Glutamatergic neuron (in vitro differentiated cells): Measurements from ENCODE around the gene NEIL1. TPM values are rescaled to one million over a fixed set of nuclear protein-coding genes. Genes with fewer than 3 reads are reported as not detected.
"Not testable (repeated sequence)": the region's sequence is repeated elsewhere in the genome, so short reads cannot be mapped to it uniquely, and the experiment has no call there.

Source experiments
- DNase-seq: peaks from one replicate; pipeline ENCODE4 v3.0.0; 2022
- H3K27ac Mint-ChIP-seq: one replicate; pipeline ENCODE4 v1.8.0; 2020; ENCODE audit warnings: mild to moderate bottlenecking, mixed read lengths, inconsistent platforms; ENCODE audit not compliant: unreplicated experiment
- H3K27me3 Mint-ChIP-seq: one replicate; pipeline ENCODE4 v1.8.0; 2020; ENCODE audit warnings: mild to moderate bottlenecking, moderate library complexity, mixed read lengths, inconsistent platforms; ENCODE audit not compliant: unreplicated experiment
- H3K36me3 Mint-ChIP-seq: one replicate; pipeline ENCODE4 v1.8.0; 2020; ENCODE audit warnings: mild to moderate bottlenecking, mixed read lengths, inconsistent platforms; ENCODE audit not compliant: unreplicated experiment
- H3K4me1 Mint-ChIP-seq: one replicate; pipeline ENCODE4 v1.8.0; 2020; ENCODE audit warnings: mild to moderate bottlenecking, low read depth, mixed read lengths, inconsistent platforms; ENCODE audit not compliant: unreplicated experiment
- H3K4me3 Mint-ChIP-seq: one replicate; pipeline ENCODE4 v1.8.0; 2020; ENCODE audit warnings: mild to moderate bottlenecking, mixed read lengths, inconsistent platforms; ENCODE audit not compliant: unreplicated experiment
- H3K9me3 Mint-ChIP-seq: one replicate; pipeline ENCODE4 v1.8.0; 2020; ENCODE audit warnings: mild to moderate bottlenecking, moderate library complexity, mixed read lengths, inconsistent platforms; ENCODE audit not compliant: unreplicated experiment
- total RNA-seq: library from RNA; stranded (reverse); fragmentation: NEBNext Ultra II Directional; extraction: Animal tissue kit (Norgen Biotek cat#: 25700); gene quantifications from one replicate; pipeline ENCODE4 v1.2.1, GENCODE V29; 2021; ENCODE audit not compliant: unreplicated experiment
- TF ChIP-seq, protein P1 (sequence below): fragments of 200-600 bp; sonication (generic); IDR thresholded peaks from one replicate; pipeline ENCODE4 v1.5.0; 2021; ENCODE audit not compliant: partially characterized antibody, unreplicated experiment

NEIL1 gene
- total RNA-seq, 1 donor from 2014 or later, result 11.8 TPM

DNA sequence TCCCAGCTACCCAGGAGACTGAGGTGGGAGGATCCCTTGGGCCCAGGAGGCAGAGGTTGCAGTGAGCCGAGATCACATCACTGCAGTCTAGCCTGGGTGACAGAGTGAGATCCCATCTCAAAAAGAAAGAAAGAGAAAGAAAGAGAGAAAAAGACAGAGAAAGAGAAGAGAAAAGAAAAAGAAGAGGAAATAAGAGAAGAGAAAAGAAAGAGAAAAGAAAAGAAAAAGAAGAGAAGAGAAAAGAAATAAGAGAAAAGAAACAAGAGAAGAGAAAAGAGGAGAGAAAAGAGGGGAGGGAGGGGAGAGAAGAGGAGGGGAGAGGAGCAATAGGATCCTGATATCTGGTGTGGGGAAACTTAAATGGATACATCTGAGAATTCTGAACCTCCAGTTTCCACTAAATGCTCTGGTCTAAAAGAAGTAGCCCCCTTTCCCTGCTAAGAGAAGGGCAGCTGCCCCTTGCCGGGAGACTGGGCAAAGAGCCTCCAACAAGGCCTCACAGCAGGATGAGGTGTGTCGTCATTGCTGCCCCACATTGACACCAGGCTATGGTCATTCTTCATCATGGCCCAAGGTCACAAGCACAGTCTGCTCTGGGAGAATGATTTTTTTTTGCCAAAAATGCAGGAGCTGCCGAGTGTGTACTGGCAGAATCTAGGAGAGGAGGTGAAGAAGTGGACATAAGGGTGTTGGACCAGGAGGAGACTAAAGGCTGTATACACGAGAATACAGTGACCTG lies 32.1 kb upstream of the NEIL1 start:
- TF ChIP-seq, protein P1, sequence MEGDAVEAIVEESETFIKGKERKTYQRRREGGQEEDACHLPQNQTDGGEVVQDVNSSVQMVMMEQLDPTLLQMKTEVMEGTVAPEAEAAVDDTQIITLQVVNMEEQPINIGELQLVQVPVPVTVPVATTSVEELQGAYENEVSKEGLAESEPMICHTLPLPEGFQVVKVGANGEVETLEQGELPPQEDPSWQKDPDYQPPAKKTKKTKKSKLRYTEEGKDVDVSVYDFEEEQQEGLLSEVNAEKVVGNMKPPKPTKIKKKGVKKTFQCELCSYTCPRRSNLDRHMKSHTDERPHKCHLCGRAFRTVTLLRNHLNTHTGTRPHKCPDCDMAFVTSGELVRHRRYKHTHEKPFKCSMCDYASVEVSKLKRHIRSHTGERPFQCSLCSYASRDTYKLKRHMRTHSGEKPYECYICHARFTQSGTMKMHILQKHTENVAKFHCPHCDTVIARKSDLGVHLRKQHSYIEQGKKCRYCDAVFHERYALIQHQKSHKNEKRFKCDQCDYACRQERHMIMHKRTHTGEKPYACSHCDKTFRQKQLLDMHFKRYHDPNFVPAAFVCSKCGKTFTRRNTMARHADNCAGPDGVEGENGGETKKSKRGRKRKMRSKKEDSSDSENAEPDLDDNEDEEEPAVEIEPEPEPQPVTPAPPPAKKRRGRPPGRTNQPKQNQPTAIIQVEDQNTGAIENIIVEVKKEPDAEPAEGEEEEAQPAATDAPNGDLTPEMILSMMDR, result no peak
- Mint-ChIP-seq H3K27ac (no peak overlapping the region), H3K9me3 (no peaks in the 10 kb centered on the region), H3K4me3 (no peak overlapping the region), H3K27me3 (peaks cover 3% of the 10 kb centered on the region), H3K4me1 (no peaks in the 10 kb centered on the region), H3K36me3 (no peaks in the 10 kb centered on the region)
- no peak for DNase-seq

DNA sequence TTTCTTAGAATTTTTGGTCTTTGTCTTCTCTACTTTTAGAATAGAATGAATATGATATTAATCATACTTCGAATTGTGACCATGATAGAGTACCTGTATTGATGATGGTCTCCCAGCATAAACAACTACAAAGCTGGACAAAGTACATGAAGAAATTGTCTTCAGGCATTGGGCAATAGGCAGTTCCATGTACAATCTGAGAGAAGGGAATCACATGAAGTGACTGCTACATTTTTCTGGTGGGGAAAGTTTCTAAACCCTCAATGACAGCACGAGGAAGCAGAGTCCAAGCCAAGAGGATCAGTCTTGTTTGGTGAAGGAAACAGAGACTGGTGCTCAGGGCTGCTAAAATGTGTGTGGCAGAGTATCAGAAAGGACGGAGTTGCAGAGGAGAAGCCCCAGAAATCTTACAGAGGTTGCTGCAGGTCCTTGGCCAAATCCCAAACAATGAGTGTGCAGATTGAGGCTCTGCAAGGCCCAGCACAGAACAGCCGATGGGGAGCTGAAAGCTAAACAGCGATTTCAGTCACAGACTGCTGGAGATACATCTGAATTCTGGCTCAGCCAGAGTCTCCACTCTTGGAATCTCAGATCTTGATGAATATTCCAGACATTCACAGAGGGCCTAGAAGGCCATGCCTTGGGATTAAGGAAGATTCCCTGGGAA lies 27.5 kb upstream of the NEIL1 start:
- not testable (repeated sequence) for H3K9me3 Mint-ChIP-seq, DNase-seq, H3K27me3 Mint-ChIP-seq, H3K27ac Mint-ChIP-seq, H3K4me1 Mint-ChIP-seq, H3K4me3 Mint-ChIP-seq, H3K36me3 Mint-ChIP-seq

DNA sequence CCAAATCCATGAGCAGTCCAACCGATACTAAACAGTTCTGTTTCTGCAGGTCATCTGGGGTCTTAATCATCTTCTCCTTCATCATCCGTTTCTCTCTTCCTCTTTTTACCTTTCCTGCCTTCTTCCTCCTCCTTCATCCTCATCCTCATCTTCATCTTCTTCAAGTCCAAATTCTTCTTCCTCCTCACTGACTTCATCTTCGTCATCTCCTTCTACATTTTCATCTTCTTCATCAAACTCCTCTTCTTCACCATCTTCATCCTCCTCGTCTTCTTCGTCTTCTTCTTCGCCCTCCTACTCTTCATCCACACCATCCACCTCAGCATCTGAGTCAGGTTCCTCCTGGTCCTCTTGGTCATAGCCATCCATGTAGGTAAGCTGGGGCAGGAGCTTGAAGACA lies 25.1 kb upstream of the NEIL1 start:
- Mint-ChIP-seq H3K9me3 (peaks cover 2% of the 10 kb centered on the region), H3K4me1 (no peaks in the 10 kb centered on the region), H3K4me3 (no peak overlapping the region), H3K27ac (no peak overlapping the region), H3K36me3 (no peaks in the 10 kb centered on the region), H3K27me3 (peaks cover 3% of the 10 kb centered on the region)
- DNase-seq, result no peak
- TF ChIP-seq, protein P1, result no peak

DNA sequence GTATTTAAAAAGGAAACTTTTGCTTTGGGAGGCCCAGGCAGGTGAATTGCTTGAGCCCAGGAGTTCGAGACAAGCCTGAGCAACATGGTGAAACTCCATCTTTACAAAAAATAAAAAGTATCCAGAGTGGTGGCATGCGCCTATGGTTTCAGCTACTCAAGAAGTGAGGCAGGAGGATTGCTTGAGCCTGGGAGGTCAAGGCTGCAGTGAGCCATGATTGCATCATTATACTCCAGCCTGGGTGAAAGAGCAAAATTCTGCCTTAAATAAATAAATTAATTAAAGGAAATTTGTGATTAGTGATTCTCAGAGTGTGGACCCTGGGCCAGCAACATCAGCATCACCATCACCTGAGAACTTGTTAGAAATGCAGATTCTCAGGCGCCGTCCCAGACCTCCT lies 20.9 kb upstream of the NEIL1 start:
- H3K9me3 Mint-ChIP-seq, result no peaks in the 10 kb centered on the region
- no peaks in the 10 kb centered on the region for H3K36me3 Mint-ChIP-seq

DNA sequence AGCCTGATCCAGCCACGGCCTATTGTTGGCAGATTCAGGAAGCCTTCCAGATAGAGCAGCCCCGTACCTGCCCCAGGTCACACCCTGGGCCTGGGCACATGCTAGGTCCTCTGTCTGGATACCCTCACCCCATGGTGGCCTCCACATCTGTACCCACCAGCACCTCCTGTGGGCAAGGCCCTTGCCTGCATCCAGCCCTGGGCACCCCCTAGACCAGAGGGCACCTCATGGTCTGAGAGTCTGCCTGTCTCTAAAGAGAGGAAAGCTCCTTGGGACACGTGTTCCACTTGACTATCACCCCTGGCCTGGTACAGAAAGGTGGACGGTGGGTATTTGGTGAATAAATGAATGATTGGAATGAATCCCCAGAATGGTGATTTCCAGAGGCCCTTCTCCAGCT lies 19.8 kb upstream of the NEIL1 start:
- Mint-ChIP-seq H3K27ac (no peak overlapping the region), H3K4me1 (no peaks in the 10 kb centered on the region), H3K36me3 (no peaks in the 10 kb centered on the region), H3K9me3 (no peaks in the 10 kb centered on the region), H3K27me3 (peaks cover 2% of the 10 kb centered on the region), H3K4me3 (no peak overlapping the region)
- TF ChIP-seq, protein P1, result no peak
- no peak for DNase-seq

More for the DNA sequence above, 20.9 kb upstream of the NEIL1 start:
- TF ChIP-seq, protein P1, result no peak
- DNase-seq, result no peak
- Mint-ChIP-seq H3K4me1 (no peaks in the 10 kb centered on the region), H3K27me3 (peaks cover 3% of the 10 kb centered on the region), H3K27ac (no peak overlapping the region), H3K4me3 (no peak overlapping the region)
